ENCODE data around the gene GUCY2C.

The GUCY2C gene

GRCh38 chr12:14567351-14568162, 128.8 kb downstream of the GUCY2C start, which contains the start of gene PLBD1:
TSS of gene PLBD1 (minus strand) at chr12:14567883. CDS start at chr12:14567696, 187 bp downstream.
- peak; percentile 82 for DNase-seq

- DNase-seq = no peak
Observed at GRCh38 chr12:14564336-14564959, 132.0 kb downstream of the GUCY2C start.

GRCh38 chr12:14563046-14563445, 133.4 kb downstream of the GUCY2C start:
- DNase-seq = no peak
